Cardiac muscle cell (in vitro differentiated cells and primary cell): ENCODE data around the gene DUS1L. TPM values are rescaled to one million over a fixed set of nuclear protein-coding genes. Genes with fewer than 3 reads are reported as not detected.
A peak's percentile ranks its signal among the peaks of the same experiment; 100 is the strongest.

Experiments
- DNase-seq, 2 donors: peaks; one replicate each; pipeline versions ENCODE4 v3.0.0 to v3.0.0-alpha.2; 2010 to 2017; ENCODE audit warnings: low read depth in 1 of 2, low spot score in 1 of 2
- H3K27ac ChIP-seq: fragments of 200-600 bp; sonication (generic); 2 replicates; pipeline ENCODE4 v1.5.1; 2016
- H3K27me3 ChIP-seq: fragments of 200-600 bp; sonication (generic); 2 replicates; pipeline ENCODE4 v1.6.0; 2016; ENCODE audit warnings: control low read depth
- H3K36me3 ChIP-seq: fragments of 200-600 bp; sonication (generic); 2 replicates; pipeline ENCODE4 v1.5.1; 2016; ENCODE audit warnings: control low read depth
- H3K4me1 ChIP-seq: fragments of 200-600 bp; sonication (generic); 2 replicates; pipeline ENCODE4 v1.8.1; 2017; ENCODE audit warnings: low read depth, mild to moderate bottlenecking, mixed run types
- H3K4me3 ChIP-seq: fragments of 200-600 bp; sonication (generic); 2 replicates; pipeline ENCODE4 v1.5.1; 2016; ENCODE audit warnings: mild to moderate bottlenecking
- H3K9me3 ChIP-seq: fragments of 200-600 bp; sonication (generic); 2 replicates; pipeline ENCODE4 v1.5.1; 2017; ENCODE audit warnings: low read depth, mild to moderate bottlenecking, control low read depth
- CTCF ChIP-seq: IDR thresholded peaks from 2 replicates; pipeline ENCODE4 v1.5.1; 2012; ENCODE audit warnings: low read depth, mild to moderate bottlenecking, low read length
- polyA plus RNA-seq: library from polyadenylated mRNA; unstranded; fragments of >200 nt; fragmentation: Nextera tagmentation; extraction: Ambion mirVana; gene quantifications from 2 replicates; pipeline ENCODE4 v1.2.1, GENCODE V29; 2016
- total RNA-seq: library from RNA; depleted of rRNA; stranded (reverse); fragments of >200 nt; gene quantifications from 2 replicates; pipeline ENCODE4 v1.2.3, GENCODE V29; 2016

The DUS1L gene
- total and polyA plus RNA-seq, 2 experiments from 2014 or later, result 183 to 184 TPM

- H3K27ac ChIP-seq, result peak overlapping the region; percentile 98
- H3K36me3 ChIP-seq, result peaks cover 9% of the 10 kb centered on the region
- peak overlapping the region; percentile 46 for H3K4me3 ChIP-seq
- H3K9me3 ChIP-seq, result no peaks in the 10 kb centered on the region
- peaks cover 20% of the 10 kb centered on the region for H3K4me1 ChIP-seq
- no peaks in the 10 kb centered on the region for H3K27me3 ChIP-seq
- no peak for TF ChIP-seq CTCF
- DNase-seq, result no peak
Measured at GRCh38 chr17:82098939-82099763, 33.5 kb upstream of the DUS1L start.

GRCh38 chr17:82098169-82098938, 32.8 kb upstream of the DUS1L start, which contains the start of gene FASN:
FASN (minus strand) TSS chr17:82098236; CDS start chr17:82096445, 1,791 bp downstream.
- Histone ChIP-seq H3K27ac (peak within 1 kb of the TSS; percentile 98), H3K27me3 (no peaks in the 10 kb centered on the region), H3K4me1 (peaks cover 12% of the 10 kb centered on the region), H3K36me3 (peaks cover 15% of the 10 kb centered on the region), H3K4me3 (peak within 1 kb of the TSS; percentile 90), H3K9me3 (no peaks in the 10 kb centered on the region)
- peak; percentile 32 for TF ChIP-seq CTCF
- peak; percentile 98 for DNase-seq

GRCh38 chr17:82097919-82098168, 32.2 kb upstream of the DUS1L start:
- TF ChIP-seq CTCF, result no peak
- peaks cover 7% of the 10 kb centered on the region for H3K4me1 ChIP-seq
- DNase-seq, result no peak
- peak overlapping the region; percentile 90 for H3K4me3 ChIP-seq
- peak overlapping the region; percentile 98 for H3K27ac ChIP-seq
- no peaks in the 10 kb centered on the region for H3K9me3 ChIP-seq
- H3K36me3 ChIP-seq, result peaks cover 20% of the 10 kb centered on the region
- no peaks in the 10 kb centered on the region for H3K27me3 ChIP-seq

- Histone ChIP-seq H3K27ac (peak overlapping the region; percentile 98), H3K4me3 (peak overlapping the region; percentile 90), H3K4me1 (peaks cover 7% of the 10 kb centered on the region), H3K9me3 (no peaks in the 10 kb centered on the region), H3K36me3 (peaks cover 23% of the 10 kb centered on the region), H3K27me3 (no peaks in the 10 kb centered on the region)
- peak; percentile 77 to 83 for DNase-seq
- no peak for TF ChIP-seq CTCF
Measured at GRCh38 chr17:82097184-82097918, 31.7 kb upstream of the DUS1L start.

GRCh38 chr17:82096709-82097183, 31.1 kb upstream of the DUS1L start:
- DNase-seq, result no peak
- Histone ChIP-seq H3K27me3 (no peaks in the 10 kb centered on the region), H3K27ac (peak overlapping the region; percentile 98), H3K4me3 (peak overlapping the region; percentile 90), H3K36me3 (peaks cover 29% of the 10 kb centered on the region), H3K9me3 (no peaks in the 10 kb centered on the region), H3K4me1 (peaks cover 7% of the 10 kb centered on the region)
- no peak for TF ChIP-seq CTCF
